LNCaP clone FGC (cell line): Measurements from ENCODE around the gene DBT.

Source experiments
- DNase-seq: peaks from one replicate; pipeline ENCODE4 v3.0.0-alpha.2; 2011; ENCODE audit warnings: low read depth
- H3K4me3 ChIP-seq: 2 replicates; pipeline ENCODE4 v1.5.1; 2011; ENCODE audit warnings: mild to moderate bottlenecking, low read depth, low read length, control low read depth
- CTCF ChIP-seq: IDR thresholded peaks from 2 replicates; pipeline ENCODE4 v1.5.1; 2012; ENCODE audit warnings: mild to moderate bottlenecking; ENCODE audit not compliant: control insufficient read depth, insufficient read depth; ENCODE audit errors: extremely low read depth

DBT gene

GRCh38 chr1:100164702-100165101 is 84.9 kb downstream of the DBT start:
- no peak overlapping the region for H3K4me3 ChIP-seq
- no peak for TF ChIP-seq CTCF
- DNase-seq, result no peak

- no peak for TF ChIP-seq CTCF
- DNase-seq, result no peak
Measured at GRCh38 chr1:100164216-100164615, 85.4 kb downstream of the DBT start.

GRCh38 chr1:100162881-100163280 is 86.8 kb downstream of the DBT start:
- no peak for DNase-seq
- H3K4me3 ChIP-seq, result no peak overlapping the region
- TF ChIP-seq CTCF, result no peak

More at GRCh38 chr1:100164216-100164615, 85.4 kb downstream of the DBT start:
- H3K4me3 ChIP-seq, result no peak overlapping the region

- no peak overlapping the region for H3K4me3 ChIP-seq
- no peak for DNase-seq
- TF ChIP-seq CTCF, result no peak
Measured at GRCh38 chr1:100152271-100152670, 97.4 kb downstream of the DBT start.

- no peak overlapping the region for H3K4me3 ChIP-seq
- no peak for DNase-seq
- no peak for TF ChIP-seq CTCF
Measured at GRCh38 chr1:100151679-100152078, 98.0 kb downstream of the DBT start.

GRCh38 chr1:100147875-100148274 is 101.8 kb downstream of the DBT start:
- DNase-seq, result no peak
- TF ChIP-seq CTCF, result no peak
- no peak overlapping the region for H3K4me3 ChIP-seq

- DNase-seq, result no peak
- no peak for TF ChIP-seq CTCF
- H3K4me3 ChIP-seq, result no peak overlapping the region
Measured at GRCh38 chr1:100146958-100147357, 102.7 kb downstream of the DBT start.
